Neutrophil (primary cell): Measurements from ENCODE around the gene MEDAG.

Experiments
- H3K27ac ChIP-seq: fragments of 200-600 bp; sonication (generic); 2 replicates; pipeline ENCODE4 v1.5.1; 2016; ENCODE audit warnings: mild to moderate bottlenecking, moderate library complexity
- H3K27me3 ChIP-seq: fragments of 200-600 bp; sonication (generic); 2 replicates; pipeline ENCODE4 v1.6.0; 2016; ENCODE audit warnings: mild to moderate bottlenecking
- H3K36me3 ChIP-seq: fragments of 200-600 bp; sonication (generic); 2 replicates; pipeline ENCODE4 v1.5.1; 2017
- H3K4me1 ChIP-seq, 2 experiments: fragments of 200-600 bp in 1 of 2; sonication (generic) in 1 of 2; 1 replicate in 1 of 2; 2 replicates in 1 of 2; pipeline versions ENCODE4 v1.5.1 to v1.6.1; 2013 to 2016; ENCODE audit warnings: low read depth in 1 of 2, low read length in 1 of 2, mild to moderate bottlenecking in 1 of 2, moderate library complexity in 1 of 2; ENCODE audit not compliant: control insufficient read depth in 1 of 2, insufficient read depth in 1 of 2
- H3K4me3 ChIP-seq, 2 experiments: fragments of 200-600 bp in 1 of 2; sonication (generic) in 1 of 2; 1 replicate in 1 of 2; 2 replicates in 1 of 2; pipeline ENCODE4 v1.5.1; 2013 to 2016; ENCODE audit warnings: low read depth in 1 of 2, low read length in 1 of 2, mild to moderate bottlenecking in 1 of 2, moderate library complexity in 1 of 2
- H3K9me3 ChIP-seq: fragments of 200-600 bp; sonication (generic); 2 replicates; pipeline ENCODE4 v1.5.1; 2016
- CTCF ChIP-seq: fragments of 200-600 bp; sonication (generic); IDR thresholded peaks from 2 replicates; pipeline ENCODE4 v1.5.1; 2016; ENCODE audit warnings: antibody characterized with exemption

The MEDAG gene

GRCh38 chr13:30927595-30927994 lies 21.5 kb downstream of the MEDAG start:
- Histone ChIP-seq H3K4me1 (no peaks in the 10 kb centered on the region), H3K36me3 (no peaks in the 10 kb centered on the region), H3K27ac (no peak overlapping the region), H3K27me3 (peaks cover 37% of the 10 kb centered on the region), H3K9me3 (no peaks in the 10 kb centered on the region), H3K4me3 (no peak overlapping the region)
- TF ChIP-seq CTCF: no peak

GRCh38 chr13:30928978-30929377 lies 22.9 kb downstream of the MEDAG start:
- H3K4me3 ChIP-seq: no peak overlapping the region
- no peak for TF ChIP-seq CTCF
- H3K4me1 ChIP-seq: no peaks in the 10 kb centered on the region
- peaks cover 43% of the 10 kb centered on the region for H3K27me3 ChIP-seq
- H3K27ac ChIP-seq: no peak overlapping the region
- no peaks in the 10 kb centered on the region for H3K9me3 ChIP-seq
- no peaks in the 10 kb centered on the region for H3K36me3 ChIP-seq

GRCh38 chr13:30932481-30933353 lies 26.6 kb downstream of the MEDAG start, which contains the start of gene TEX26:
Gene TEX26 (plus strand): TSS chr13:30932656. CDS start chr13:30932716, 60 bp downstream.
- Histone ChIP-seq H3K27ac (no peak within 1 kb of the TSS), H3K9me3 (no peaks in the 10 kb centered on the region), H3K36me3 (no peaks in the 10 kb centered on the region), H3K4me1 (no peaks in the 10 kb centered on the region), H3K4me3 (no peak within 1 kb of the TSS), H3K27me3 (peaks cover 38% of the 10 kb centered on the region)
- TF ChIP-seq CTCF: no peak

- Histone ChIP-seq H3K27me3 (peaks cover 38% of the 10 kb centered on the region), H3K27ac (no peak overlapping the region), H3K36me3 (no peaks in the 10 kb centered on the region), H3K9me3 (no peaks in the 10 kb centered on the region), H3K4me3 (no peak overlapping the region), H3K4me1 (no peaks in the 10 kb centered on the region)
- TF ChIP-seq CTCF: no peak
Measured at GRCh38 chr13:30933354-30933670, 27.2 kb downstream of the MEDAG start.

GRCh38 chr13:30934381-30934780 lies 28.3 kb downstream of the MEDAG start:
- Histone ChIP-seq H3K27ac (no peak overlapping the region), H3K4me1 (no peaks in the 10 kb centered on the region), H3K9me3 (no peaks in the 10 kb centered on the region), H3K36me3 (no peaks in the 10 kb centered on the region), H3K27me3 (peaks cover 38% of the 10 kb centered on the region), H3K4me3 (no peak overlapping the region)
- no peak for TF ChIP-seq CTCF
